Measurements from ENCODE around the gene OSBPL8.

- no peak for TF ChIP-seq CTCF (IDR thresholded peaks at IDR 0.05 in 2 of 3, conservative IDR thresholded peaks at IDR 0.05 in 1 of 3; ENCODE audit: control insufficient read depth in 2 of 3, extremely low read depth in 1 of 3, insufficient read depth in 1 of 3, low read depth in 3 of 3, low read length in 3 of 3)
- TF ChIP-seq REST (IDR thresholded peaks at IDR 0.05; ENCODE audit: low read depth, low read length) = no peak
- TF ChIP-seq KLF5 (IDR thresholded peaks at IDR 0.05; ENCODE audit: partially characterized antibody) = no peak
- TF ChIP-seq SP1 (IDR thresholded peaks at IDR 0.05; ENCODE audit: low read depth, low read length) = no peak
- no peak for TF ChIP-seq EZH2 (IDR thresholded peaks at IDR 0.05; ENCODE audit: borderline replicate concordance, control insufficient read depth, low read depth, low read length)
- no peak for TF ChIP-seq SMAD1 (IDR thresholded peaks at IDR 0.05; ENCODE audit: low read depth, partially characterized antibody)
- TF ChIP-seq POLR2AphosphoS5 (IDR thresholded peaks at IDR 0.05; ENCODE audit: low read length) = no peak
- TF ChIP-seq MYC (IDR thresholded peaks at IDR 0.05; ENCODE audit: insufficient read depth, insufficient read length, insufficient replicate concordance, low read length, severe bottlenecking) = no peak
- TF ChIP-seq, protein P1, sequence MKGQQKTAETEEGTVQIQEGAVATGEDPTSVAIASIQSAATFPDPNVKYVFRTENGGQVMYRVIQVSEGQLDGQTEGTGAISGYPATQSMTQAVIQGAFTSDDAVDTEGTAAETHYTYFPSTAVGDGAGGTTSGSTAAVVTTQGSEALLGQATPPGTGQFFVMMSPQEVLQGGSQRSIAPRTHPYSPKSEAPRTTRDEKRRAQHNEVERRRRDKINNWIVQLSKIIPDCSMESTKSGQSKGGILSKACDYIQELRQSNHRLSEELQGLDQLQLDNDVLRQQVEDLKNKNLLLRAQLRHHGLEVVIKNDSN (IDR thresholded peaks at IDR 0.05; ENCODE audit: borderline replicate concordance, extremely low read length, insufficient read depth, low read depth, low read length) = no peak
- TF ChIP-seq SIX5 (IDR thresholded peaks at IDR 0.05; ENCODE audit: low read depth, low read length, severe bottlenecking) = no peak
Measured at GRCh38 chr12:76523408-76523807, 36.2 kb downstream of the OSBPL8 start.

Data from GM12878 (cell line).